NB4 (cell line): ENCODE measurements around the gene PNLIPRP2.

Experiments used
- DNase-seq: peaks from one replicate; pipeline ENCODE4 v3.0.0; 2010; ENCODE audit warnings: low read depth
- H3K4me3 ChIP-seq: one replicate; pipeline ENCODE4 v1.5.1; 2011; ENCODE audit warnings: mild to moderate bottlenecking, low read depth, low read length, moderate library complexity
- CTCF ChIP-seq: IDR thresholded peaks from one replicate; pipeline ENCODE4 v1.5.1; 2012; ENCODE audit warnings: low read depth, low read length
- MAX ChIP-seq: IDR thresholded peaks from 2 replicates; pipeline ENCODE4 v1.6.1; 2011; ENCODE audit warnings: low read depth, low read length
- MYC ChIP-seq: IDR thresholded peaks from 2 replicates; pipeline ENCODE4 v1.6.1; 2011; ENCODE audit warnings: low read depth, low read length
- POLR2A ChIP-seq: IDR thresholded peaks from 2 replicates; pipeline ENCODE4 v1.6.1; 2011; ENCODE audit warnings: mild to moderate bottlenecking; ENCODE audit not compliant: insufficient read length; ENCODE audit errors: extremely low read depth

Gene PNLIPRP2

DNA sequence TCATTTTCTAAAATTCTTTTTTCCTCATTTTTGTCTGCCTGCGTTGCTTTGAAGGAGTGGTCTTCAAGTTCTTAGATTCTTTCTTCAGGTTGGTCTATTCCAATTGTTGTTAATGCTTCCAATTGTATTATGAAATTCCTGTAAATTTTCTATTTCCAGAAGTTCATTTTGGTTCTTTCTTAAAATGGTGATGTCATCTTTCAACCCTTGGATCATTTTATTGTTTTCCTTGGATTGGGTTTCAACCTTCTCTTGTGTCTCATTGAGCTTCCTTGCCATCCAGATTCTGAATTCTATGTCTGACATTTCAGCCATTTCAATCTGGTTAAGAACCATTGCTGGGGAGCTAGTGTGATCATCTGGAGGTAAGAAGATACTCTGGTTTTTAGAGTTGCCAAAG lies 33.1 kb downstream of the PNLIPRP2 start:
- TF ChIP-seq MAX (no peak), POLR2A (no peak), CTCF (no peak), MYC (no peak)
- H3K4me3 ChIP-seq, result no peak overlapping the region
- no peak for DNase-seq

GRCh38 chr10:116654816-116655215 lies 34.1 kb downstream of the PNLIPRP2 start:
- peak; percentile 7 for DNase-seq
- H3K4me3 ChIP-seq, result no peak overlapping the region
- TF ChIP-seq CTCF, result peak; percentile 25
- no peak for TF ChIP-seq POLR2A

GRCh38 chr10:116655568-116655967 lies 34.8 kb downstream of the PNLIPRP2 start:
- TF ChIP-seq MYC, result no peak
- no peak for DNase-seq
- H3K4me3 ChIP-seq, result no peak overlapping the region

GRCh38 chr10:116656044-116656443 lies 35.3 kb downstream of the PNLIPRP2 start:
- no peak for DNase-seq
- TF ChIP-seq CTCF (no peak), MYC (no peak), MAX (no peak), POLR2A (no peak)
- no peak overlapping the region for H3K4me3 ChIP-seq

DNA sequence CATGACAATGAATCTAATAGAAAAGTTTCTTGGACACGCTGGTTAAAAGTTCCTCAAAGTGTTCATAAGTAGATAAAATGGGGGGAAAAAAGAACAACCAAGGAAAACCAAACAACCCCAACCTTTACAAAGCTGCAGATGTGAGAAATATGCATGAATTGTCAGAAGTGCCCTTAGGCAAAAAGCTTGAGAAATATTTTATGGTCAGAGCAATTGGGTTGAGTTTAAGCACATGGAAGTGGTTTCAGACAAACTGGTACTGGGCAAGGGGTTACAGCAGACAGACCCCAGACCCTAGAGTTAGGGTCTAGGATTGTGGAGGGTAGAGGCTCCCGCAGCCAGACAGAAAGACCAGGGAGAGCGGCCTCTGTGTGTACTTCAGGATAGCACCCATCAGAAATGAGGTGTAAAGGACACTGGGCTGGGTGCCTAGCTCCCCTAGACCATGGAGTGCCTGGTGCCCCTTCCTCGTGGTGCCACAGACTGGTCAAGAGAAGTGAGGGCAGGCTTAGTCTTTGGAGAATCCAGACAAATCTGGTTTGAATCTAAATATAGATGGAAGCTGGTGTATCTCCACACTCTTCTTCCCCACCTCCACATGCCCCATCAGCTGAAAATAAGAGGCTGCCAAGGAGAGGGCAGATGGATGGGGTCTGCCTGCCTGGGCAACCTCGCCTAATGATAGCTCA lies 37.3 kb downstream of the PNLIPRP2 start:
- TF ChIP-seq MYC (no peak), POLR2A (no peak), CTCF (no peak), MAX (no peak)
- H3K4me3 ChIP-seq, result no peak overlapping the region
- DNase-seq, result no peak

DNA sequence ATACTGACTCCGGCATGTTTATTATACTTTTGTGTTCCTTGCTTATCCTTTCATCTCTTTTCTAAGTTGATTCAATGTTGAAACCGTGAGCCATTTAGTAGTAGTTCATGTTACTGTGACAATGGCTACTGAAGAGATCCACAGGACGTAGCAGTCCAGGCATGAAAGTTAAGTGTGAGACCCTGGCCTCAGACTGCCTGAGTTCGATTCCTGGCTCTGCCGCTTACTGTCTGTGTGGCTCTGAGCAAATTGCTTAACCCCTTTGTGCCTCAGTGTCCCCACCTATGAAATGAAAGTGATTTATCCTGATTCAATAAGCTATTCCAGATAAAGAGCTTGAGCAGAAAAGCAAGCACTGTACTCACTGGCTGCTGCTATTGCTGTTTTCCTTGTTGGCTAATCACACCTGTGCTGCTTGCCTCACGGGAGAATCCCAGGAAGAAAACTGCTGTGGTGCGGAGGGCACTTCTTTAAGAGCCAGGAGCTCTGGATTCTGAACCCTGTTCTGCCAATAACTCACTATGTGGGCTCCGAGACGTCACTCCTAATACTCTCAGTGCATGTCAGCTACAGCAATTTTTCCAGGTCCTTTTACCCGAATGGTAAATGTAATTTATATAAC lies 38.4 kb downstream of the PNLIPRP2 start:
- DNase-seq, result no peak
- H3K4me3 ChIP-seq, result no peak overlapping the region
- TF ChIP-seq CTCF, result no peak
- no peak for TF ChIP-seq POLR2A
- TF ChIP-seq MYC, result no peak
- TF ChIP-seq MAX, result no peak
